ENCODE results near the gene APBA2. TPM values are rescaled to one million over a fixed set of nuclear protein-coding genes. Genes with fewer than 3 reads are reported as not detected.

APBA2 gene
- total RNA-seq, 1 donor: 4.7 TPM

GRCh38 chr15:29065571-29065970, 179.8 kb downstream of the APBA2 start:
- no peak for DNase-seq (ENCODE audit: low read depth)
- no peak for TF ChIP-seq CTCF (IDR thresholded peaks at IDR 0.05; ENCODE audit: insufficient read depth, low read depth, low read length)
- no peak overlapping the region for H3K4me3 ChIP-seq (ENCODE audit: low read depth, low read length)

DNA sequence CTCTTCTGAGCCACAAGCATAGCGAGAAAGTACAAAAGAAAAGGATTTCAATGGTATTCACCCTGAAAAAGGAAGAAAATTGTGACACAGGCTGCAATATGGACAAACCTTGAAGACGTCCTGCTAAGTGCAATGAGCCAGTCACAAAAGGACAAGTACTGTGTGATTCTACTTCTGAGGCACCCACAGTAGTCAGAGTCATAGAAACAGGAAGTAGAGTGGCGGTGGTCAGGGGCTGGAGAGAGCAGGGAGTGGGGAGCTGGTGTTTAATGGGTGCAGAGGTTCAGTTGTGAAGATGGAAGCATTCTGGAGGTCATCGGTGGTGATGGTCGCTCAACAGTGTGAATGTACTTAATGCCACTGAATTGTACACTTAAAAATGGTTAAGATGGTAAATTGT, 180.5 kb downstream of the APBA2 start:
- no peak for DNase-seq (ENCODE audit: low read depth)
- no peak for TF ChIP-seq CTCF (IDR thresholded peaks at IDR 0.05; ENCODE audit: insufficient read depth, low read depth, low read length)
- no peak overlapping the region for H3K4me3 ChIP-seq (ENCODE audit: low read depth, low read length)

- DNase-seq (ENCODE audit: low read depth): no peak
- TF ChIP-seq CTCF (IDR thresholded peaks at IDR 0.05; ENCODE audit: insufficient read depth, low read depth, low read length): no peak
- H3K4me3 ChIP-seq (ENCODE audit: low read depth, low read length): no peak overlapping the region
Measured at GRCh38 chr15:29066838-29067237, 181.1 kb downstream of the APBA2 start.

DNA sequence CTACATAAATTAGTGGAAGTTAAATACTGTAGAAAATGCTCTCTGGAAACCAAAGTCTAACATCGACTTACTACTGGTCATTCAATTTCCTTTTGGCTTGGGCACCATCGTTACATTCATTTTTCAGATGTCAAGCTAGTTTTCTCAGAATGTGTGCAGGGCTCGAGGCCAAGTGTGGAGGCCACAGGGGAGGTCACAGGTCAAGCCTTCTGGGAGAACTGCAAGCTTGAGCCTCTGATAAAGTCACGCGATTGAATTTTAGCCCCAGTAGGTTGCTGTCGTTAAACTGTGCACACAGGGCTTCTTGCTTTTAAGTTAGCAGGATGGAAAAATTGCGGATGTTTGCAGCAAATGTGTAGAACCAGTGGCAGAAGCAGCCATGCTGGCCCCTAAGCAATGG, 182.2 kb downstream of the APBA2 start:
- no peak for TF ChIP-seq CTCF (IDR thresholded peaks at IDR 0.05; ENCODE audit: insufficient read depth, low read depth, low read length)
- H3K4me3 ChIP-seq (ENCODE audit: low read depth, low read length): no peak overlapping the region
- DNase-seq (ENCODE audit: low read depth): peak; percentile 10

GRCh38 chr15:29070471-29071231, 184.9 kb downstream of the APBA2 start:
- no peak for TF ChIP-seq CTCF (IDR thresholded peaks at IDR 0.05; ENCODE audit: insufficient read depth, low read depth, low read length)
- DNase-seq (ENCODE audit: low read depth): no peak
- H3K4me3 ChIP-seq (ENCODE audit: low read depth, low read length): no peak overlapping the region

DNA sequence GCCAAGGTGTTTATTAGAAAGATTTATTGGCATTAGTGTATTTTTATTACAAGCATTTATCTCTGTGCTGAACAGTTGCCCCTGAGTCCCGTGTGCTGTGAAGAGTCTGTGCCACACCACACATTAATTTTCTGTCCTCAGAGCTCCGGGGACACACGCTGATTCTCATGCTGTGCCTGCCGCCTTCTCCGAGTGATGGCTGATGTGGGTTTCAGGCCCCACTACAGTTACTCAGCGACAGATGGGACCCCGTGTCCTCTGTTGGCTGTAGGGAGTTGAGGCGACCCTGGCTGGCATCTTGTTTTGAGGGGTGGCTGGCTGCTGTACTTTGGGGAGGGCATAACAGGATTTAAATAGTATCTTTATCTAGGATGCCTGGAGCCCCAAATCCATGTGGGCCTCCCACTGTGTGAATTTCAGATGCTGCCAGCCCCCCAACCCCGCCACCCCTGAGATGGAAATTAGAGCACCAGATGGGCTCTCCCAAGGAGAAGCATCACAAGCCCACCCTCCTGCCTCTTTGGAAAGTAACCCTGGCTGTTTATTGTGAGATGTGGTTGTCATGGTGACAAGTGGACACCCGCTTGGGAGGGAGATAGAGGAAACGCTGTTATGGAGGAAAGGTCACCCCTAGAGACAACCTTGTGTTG, 185.6 kb downstream of the APBA2 start:
- H3K4me3 ChIP-seq (ENCODE audit: low read depth, low read length): no peak overlapping the region
- TF ChIP-seq CTCF (IDR thresholded peaks at IDR 0.05; ENCODE audit: insufficient read depth, low read depth, low read length): no peak
- DNase-seq (ENCODE audit: low read depth): no peak
